Measurements from ENCODE around the gene IL24.
"Not testable (repeated sequence)": the region's sequence is repeated elsewhere in the genome, so short reads cannot be mapped to it uniquely, and the experiment has no call there.

Gene IL24

DNA sequence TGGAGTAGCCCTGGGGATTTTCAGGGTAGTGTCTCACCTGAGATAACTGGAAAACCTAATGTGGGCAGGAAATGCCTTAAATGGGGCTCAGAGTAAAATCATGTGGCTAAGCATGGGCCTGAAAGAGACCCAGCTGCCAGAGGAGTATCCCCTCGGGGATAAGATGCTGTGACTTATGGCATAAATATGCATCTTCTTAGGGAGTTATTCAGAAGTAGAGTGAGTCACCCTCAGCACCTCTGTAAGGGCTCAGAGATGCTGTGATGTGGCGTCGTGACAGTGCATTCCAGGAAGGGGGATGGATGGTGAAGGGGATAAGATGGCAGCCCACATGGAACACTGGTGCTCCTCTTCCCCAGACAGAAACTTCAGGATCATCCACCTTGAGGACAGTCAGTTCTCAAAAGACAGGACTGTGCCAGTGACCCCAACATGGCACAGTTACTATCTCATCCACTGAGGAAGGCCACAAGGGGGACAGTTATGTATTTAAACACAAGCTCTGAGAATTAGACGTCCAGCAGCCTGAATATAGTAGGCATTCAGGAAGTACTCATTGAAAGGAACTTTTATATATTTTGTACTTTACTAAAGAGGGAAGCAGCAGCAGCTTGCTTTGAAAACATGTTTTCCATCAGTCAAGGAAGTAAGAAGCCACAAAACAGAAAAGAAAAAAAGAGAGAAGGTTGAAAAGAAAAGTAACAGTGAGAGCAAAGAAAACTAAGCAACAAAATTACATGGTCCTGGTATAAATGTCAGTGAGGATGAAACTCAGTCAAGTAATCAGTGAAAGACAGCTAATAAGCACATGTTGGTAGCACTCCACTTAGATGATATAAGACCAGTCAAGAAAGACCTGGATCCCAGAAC lies 8.3 kb downstream of the IL24 start:
- DNase-seq, result no peak

DNA sequence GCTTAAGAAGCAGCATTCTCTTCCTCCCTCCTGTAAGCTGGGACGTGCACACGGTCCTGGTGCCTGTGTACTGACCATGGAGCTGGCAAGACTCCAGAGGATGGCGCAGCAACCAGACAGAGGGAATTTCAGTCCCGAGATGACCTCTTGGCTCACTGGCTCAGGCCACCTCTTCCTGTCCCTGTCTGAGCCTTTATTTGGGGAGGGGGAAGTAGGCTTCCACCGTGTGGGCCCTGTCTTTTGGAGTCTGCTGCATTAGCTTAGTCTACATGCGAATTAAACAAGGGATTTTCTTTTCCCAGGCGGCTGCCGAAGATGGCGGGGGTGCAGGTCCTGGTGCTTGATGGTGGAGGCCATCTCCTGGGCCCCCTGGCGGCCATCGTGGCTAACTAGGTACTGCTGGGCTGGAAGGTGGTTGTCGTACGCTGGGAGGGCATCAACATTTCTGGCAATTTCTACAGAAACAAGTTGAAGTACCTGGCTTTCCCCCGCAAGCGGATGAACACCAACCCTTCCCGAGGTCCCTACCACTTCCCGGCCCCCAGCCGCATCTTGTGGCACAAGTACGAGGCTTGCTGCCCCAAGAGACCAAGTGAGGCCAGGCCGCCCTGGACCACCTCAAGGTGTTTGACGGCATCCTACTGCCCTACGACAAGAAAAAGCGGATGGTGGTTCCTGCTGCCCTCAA lies 10.2 kb downstream of the IL24 start:
- DNase-seq, result peak; percentile 67

DNA sequence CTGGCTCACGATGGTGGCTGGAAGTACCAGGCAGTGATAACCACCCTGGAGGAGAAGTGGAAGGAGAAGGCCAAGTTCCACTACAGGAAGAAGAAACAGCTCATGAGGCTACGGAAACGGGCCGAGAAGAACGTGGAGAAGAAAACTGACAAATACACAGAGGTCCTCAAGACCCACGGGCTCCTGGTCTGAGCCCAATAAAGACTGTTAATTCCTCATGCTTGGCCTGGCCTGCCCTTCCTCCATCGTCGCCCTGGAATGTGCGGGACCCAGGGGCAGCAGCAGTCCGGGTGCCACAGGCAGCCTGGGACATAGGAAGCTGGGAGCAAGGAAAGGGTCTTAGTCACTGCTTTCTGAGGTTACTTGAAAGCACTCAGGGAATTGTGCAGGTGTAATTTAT lies 10.8 kb downstream of the IL24 start:
- DNase-seq, result no peak

DNA sequence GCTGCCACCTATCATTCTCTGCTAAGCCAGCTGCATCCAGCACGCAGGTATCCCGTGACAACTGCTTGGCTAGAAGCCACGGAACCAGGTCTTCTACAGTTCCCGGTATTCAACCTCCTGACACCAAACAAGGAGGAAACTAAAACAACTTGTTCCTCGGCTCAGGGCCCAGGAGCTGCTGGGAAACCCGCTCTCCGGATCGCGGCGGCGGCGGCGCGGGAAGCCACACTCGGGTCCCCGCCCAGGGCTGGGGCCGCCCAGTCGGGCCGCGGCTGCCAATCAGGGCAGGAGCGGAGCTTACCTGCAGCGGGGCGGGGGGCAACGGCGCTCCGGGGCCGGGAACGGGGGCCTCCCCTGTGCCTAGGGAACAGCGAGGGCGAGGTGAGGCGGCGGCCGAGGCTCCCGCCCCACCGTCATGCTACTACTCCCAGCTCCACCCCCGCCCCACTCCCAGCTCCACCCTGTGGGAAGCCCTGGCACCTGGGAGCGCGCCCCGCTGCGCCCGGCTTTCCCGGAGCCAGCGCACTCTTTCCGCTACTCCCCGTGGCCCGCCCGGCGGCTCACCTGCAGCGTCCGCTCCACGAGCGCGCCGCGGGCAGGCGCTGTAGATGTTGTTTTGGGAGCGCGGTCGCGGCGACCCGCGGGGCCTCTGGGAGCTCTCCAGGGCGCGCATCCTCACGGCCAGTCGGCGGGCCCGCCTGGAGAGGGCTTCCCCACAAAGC lies 12.1 kb downstream of the IL24 start:
- DNase-seq, result peak; percentile 85

DNA sequence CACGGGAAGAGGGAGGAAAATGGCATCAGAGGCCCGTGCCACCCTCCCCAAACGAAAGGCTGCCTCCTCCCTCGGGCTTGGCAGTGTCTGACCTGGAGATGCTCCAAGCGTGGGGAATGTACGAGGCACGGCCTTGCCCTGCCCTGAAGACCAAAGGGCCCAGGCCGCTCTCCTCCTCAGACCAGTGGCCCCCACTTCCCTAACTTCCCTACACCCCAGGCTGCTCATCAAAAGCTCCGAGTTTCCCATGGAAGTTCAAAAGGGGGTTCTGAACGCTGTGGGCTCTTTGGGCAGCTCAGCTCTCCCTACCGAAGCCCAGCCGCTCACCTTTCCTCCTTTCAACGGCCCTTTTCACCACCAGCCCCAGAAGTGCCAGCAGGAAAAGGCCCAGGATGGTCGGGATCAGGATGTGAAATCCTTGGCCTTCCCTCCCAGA lies 12.7 kb downstream of the IL24 start:
- DNase-seq, result no peak

DNA sequence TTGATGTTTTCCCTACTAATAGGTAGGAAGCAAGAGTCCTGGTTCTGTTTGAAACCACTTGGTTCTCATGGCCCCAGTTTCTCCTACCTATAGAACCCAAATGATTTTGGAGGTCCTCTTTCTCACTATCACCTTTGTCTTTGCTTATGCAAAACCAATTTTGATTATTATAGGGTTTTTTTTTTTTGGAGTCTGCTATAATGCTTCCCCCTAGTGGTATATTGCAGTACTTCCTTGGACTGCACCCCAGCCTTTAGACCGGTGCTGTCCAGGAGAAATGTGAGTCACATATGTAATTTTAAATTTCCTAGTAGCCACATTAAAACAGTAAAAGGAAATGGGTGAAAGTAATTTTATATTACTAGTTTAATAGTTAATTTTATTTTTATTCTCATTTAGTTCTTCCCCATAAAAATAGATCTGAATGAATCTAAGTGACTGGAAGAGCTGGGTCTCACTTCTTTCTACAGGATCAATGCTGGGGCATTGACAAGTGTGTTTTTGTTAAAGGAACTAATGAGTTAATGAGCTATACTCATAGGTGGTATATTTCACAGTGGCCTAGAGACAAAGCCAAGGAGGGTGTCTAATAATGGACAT lies 13.9 kb downstream of the IL24 start:
- peak; percentile 42 for DNase-seq

DNA sequence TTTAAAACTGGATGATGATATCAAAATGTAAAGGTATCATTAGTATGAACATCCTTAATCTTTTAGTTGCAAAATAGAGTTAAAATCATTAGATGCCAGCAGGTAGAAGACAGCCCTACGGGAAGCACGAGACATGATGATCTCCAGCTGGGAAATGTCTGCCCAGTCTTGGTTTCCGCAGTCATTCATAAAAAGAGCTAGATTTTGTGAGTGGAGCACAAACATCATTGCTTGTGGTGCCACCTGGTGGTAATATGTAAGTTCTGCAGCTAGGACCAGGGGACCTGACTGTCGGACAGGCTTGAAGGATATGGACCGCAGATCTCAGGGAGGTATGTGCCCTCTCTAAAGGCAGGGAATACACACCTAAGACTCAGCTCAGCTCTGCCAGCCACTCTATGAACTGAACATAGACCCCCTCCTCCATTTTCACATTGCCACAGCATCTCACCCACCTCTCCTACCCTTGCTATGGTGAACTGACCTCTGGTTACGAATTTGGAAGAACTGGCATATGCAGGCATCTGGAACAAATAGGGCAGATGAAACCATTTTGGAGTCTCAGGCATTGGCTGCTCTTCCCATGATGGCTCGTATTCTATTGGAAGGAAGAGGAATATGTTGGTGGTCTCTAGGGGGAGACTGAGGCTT lies 15.3 kb downstream of the IL24 start:
- peak; percentile 87 for DNase-seq

DNA sequence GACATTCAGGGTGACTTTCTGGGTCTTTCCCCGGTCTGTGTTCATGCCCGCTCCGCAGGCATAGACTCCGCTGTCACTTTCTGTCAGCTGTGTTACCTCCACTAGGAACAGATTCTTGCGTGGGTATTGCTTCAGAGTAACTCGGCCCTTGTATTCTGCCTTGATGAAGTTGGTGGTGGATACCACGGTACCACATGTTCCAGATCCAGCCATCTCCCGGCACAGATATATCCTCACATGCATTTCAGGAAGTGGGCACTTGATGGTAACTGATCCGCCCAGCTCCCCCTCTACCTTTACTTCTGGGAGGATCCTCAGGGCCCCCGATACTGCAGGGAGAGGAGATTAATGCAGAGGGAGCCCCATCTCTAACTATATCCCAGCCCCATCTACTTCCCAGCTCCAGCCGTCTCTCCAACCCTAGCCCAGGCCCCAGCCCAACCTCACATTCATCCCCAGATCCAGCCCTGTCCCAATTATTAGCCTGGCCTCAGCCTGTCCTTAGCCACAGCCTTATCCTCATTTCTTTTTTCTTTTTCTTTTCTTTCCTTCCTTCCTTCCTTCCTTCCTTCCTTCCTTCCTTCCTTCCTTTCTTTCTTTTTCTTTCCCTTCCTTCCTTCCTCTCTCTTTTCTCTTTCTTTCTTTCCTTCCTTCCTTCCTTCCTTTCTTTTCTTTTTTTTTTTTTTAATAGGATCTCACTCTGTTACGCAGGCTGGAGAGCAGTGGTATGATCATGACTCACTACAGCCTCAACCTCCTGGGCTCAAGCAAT lies 16.7 kb downstream of the IL24 start:
- no peak for DNase-seq

DNA sequence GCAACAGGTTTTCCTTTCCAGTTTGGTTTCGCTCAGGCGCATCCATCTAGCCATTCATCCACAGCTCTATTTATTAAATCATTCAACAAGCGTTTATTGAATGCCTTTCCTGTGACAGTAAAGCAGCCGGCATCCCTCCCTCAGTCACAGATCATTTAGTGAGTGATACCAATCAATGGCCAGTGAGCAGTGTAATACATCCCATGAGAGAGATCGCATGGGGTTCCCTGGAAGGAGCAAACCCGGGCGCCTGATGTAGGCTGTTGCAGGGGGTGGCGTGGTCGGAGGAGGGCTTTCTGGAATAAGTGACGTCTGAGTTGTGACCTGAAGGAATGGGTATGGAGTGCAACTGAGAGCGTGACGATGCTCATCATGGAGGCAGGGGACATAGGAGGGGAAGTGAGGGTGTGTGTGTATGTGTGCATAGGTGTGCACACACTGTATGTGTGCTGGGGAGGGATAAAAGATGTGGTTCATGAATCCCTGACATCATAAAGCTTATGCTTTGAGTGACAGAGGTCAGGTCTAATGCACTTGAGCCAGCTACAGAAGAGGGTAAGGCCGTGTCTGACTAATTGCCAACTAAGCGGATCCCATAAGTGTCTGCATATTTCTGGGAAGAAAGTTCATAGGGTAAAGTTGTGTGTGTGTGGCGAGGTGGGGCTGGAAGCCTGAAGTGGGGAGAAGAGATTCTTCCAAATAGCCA lies 17.9 kb downstream of the IL24 start:
- no peak for DNase-seq

DNA sequence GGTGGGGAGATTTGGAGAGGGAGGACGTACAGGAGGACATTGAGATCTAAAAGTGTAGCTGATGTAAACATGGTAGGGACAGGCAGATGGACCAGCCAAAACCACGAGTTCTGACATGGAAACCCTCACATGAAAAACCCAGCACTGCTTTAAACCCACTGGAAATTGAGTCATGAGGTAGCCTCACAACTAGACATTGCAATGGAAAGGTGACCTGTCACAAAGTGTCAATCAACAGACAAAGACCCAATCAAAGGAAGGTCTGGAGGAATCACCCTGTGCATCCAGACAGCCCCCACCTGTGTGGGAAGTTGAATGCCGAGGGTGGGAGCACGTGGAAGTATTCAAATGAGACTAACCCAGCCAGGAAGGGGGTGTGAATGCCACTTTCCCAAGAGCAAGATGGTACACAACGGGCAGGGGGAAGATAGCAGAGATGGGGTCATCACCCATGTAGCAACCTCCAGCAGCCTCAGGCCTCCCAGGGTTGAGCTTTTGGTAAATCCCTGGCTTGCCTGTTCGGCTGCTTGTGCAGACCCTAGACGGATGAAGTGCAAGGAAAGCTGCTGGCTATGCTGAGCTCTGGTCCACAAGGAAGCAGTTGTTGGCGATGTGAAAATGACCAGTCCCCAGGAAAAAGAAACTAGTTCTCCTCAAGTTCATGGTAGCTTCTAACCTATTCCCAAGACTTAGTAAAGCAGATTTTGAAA lies 18.9 kb downstream of the IL24 start:
- DNase-seq, result no peak

DNA sequence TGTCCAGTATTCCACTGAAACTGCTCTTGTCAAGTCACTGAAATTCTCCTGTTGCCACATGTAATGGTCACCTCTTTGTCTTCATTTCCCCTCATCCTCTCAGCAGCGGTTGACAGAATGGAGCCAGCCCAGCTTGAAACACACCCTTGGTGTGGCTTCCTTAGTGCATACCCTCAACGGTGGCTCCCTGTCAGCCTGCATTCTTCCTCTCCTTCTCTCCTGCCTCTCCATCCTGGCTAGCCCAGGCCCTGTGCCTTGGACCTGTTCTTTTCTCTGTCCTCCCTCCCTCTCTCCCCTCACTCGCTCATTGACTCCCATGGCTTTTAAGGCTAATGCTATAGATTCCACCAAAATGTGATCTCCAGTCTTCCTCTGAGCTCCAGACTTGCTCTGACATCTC lies 20.8 kb downstream of the IL24 start:
- no peak for DNase-seq

DNA sequence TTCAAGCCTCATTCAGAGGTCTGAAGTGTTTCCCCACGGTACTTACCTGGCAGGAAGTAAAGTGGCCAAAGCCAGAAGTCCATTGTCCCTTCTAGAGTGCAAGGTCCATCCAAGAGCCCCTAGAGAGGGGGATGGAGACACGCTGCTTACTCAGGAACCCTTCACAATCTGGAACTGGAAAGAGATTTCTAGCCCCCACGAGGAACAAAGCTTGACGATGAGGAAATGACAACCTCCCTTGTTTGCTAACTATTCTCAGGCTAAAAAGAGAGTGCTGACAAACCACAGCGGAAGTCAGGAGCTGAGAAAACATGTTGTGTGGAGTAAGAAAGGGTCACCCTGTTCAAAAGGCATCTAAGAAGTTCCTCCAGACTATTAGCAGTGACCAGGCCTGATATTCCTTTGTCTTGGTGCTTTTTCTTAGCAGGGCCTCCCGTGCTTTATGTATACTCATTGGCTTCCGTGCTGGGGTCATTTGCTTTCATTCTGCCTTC lies 24.6 kb downstream of the IL24 start, which contains the start of gene FCMR:
Gene FCMR (minus strand): TSS at position 170 of the 494 bp plus-strand sequence. CDS start 87 bp downstream, at position 83.
- DNase-seq, result no peak

DNA sequence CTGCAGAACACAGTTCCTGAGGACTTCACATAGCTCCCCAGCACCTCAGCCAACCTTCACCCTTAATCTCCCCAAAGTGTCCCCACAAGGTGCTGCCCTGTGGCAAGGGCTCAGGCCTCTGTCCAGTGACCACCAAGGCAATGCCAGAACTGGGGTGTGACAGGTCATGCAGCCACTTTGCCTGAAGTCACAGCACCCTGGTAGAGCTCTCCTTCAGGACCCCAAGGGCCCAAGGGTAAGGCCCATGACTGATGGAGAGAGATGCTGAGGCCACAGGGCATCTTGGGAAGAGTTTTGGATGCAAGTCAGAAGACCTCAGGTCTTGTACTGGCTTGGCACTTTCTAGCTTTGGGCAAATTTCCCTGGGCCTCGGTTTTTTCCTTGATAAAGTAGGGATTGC lies 25.3 kb downstream of the IL24 start:
- no peak for DNase-seq

DNA sequence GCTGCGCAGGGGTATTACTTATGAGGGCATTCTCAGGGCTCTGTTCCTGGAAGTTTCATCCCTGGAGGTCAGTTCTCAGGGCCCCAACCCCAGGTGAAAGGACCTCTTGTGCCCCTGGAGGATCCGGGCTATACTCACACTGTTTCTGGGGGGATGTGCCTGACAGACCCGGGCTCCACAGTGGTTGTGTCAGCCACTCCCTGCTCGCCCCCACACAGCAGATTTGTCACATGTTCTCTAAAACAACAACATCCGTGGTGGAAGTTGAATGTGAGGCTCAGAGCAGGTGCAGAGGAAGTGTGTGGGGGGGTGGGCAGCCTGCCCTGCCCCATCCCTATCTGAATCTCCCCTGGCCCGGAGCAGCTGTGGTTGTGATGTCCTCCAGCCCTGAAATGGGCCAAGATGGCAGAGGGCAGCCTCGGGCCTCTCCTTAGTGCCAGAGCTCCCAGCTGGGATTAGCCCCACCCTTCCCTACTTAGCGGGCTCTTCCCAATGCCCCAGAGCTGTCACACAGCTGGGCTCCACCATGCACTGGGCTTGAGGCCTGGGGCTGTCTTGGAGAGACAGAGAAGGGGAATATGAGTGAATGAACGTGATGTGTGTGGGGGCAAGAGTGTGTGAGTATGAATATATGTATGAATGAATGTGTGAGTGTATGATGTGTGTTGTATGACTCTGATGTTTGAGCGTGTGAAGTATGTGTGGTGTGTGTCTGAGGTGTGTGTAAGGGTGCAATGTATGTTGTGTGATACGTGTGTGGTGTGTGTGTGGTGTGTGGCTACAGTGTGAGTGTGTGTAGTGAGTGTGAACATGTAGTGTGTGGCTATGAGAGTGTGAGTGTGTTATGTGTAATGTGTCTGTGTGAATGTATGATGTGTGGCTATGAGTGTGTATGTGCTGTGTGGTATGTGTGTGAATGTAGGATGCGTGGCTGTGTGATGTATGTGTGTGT lies 26.0 kb downstream of the IL24 start:
- no peak for DNase-seq

DNA sequence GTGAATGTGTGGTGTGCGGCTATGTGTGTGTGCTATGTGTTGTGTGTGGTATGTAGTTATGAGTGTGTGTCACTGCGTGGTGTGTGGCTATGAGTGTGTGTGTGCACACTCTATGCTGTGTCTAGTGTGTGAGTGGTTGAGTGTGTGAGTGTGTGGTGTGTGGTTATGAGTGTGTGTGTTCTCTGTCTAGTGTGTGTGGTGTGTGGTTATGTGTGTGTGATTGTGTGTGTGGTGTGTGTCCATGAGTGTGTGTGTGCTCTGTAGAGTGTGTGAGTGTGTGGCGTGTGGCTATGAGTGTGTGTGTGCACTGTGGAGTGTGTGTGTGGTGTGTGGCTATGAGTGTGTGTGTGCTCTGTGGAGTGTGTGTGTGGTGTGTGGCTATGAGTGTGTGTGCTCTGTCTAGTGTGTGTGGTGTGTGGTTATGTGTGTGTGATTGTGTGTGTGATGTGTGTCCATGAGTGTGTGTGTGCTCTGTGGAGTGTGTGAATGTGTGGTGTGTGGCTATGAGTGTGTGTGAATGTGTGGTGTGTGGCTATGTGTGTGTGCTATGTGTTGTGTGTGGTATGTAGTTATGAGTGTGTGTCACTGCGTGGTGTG lies 26.8 kb downstream of the IL24 start:
- not testable (repeated sequence) for DNase-seq

DNA sequence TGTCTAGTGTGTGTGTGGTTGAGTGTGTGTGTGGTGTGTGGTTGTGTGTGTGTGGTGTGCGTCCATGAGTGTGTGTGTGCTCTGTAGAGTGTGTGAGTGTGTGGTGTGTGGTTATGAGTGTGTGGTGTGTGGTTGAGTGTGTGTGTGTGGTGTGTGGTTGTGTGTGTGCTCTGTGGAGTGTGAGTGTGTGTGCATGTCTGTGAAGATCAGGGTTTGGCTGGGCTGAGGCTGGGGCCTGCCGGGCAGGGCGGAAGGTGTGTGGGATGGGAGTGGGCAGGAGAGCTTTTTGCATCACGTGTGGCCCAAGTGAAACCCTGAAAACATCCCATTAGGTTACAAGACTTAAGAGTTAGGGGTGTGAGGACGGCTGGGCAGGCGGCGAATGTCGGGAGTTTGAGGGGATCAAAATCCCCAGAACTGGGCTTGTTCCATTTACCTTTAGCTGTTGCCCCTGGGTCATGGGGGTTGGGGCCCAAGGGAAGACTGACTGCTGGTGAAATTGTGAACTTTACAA lies 27.4 kb downstream of the IL24 start:
- DNase-seq, result no peak

DNA sequence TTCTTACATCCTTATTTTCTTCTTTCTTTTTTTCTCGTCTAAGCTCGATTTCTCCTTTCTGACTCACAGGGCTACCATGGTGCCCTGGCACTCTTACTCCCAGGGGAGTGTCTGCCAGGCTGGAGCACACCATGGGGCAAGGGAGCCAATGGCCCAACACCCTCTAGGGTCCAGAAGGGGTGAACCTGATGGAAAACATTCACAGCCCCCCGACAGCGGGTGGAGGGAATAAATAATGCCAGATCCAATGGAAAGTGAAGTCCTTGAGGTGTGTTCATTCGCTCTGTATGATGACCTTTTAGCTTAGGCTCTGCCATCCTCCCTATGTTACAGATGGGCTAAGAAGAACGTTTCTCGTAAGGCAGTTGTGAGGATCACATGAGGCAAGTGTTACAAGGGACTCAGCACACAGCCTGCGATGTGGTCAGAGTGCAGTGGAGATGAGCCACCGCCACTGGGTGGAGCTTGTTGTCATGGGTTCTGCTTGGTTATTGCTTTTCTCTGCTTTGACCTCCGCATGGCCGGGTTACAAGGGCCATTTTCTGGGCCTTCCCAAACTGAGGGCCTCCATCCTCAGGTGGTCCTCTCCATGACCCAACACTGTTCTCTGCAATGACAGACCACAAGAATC lies 28.0 kb downstream of the IL24 start:
- peak; percentile 18 for DNase-seq

DNA sequence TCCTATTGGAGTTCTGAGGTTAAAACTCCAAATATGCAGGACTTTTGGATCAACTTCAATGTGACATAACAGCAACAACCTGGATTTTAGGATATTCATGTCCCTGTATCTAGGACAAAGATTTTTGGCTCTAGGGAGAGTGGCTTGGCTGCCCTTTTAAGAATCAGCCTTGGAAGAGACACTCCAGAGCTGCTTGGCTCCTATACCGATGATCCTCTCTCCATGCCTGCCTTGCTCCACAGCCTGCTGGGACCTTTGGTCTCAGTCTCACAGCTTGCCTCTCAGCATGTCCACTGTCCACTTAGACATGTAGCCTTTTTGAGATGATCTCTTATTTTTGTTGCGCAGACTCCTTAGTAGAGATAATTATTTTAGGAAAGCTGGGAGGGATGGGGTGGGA lies 29.0 kb downstream of the IL24 start:
- DNase-seq, result no peak

Data from NCI-H146 (cell line).